Stimulated activated CD8-positive, alpha-beta memory T cell treated with anti-CD3 and anti-CD28 coated beads, Interleukin-2, amount 100 ng/mL, for 1 hour (primary cell): Measurements from ENCODE around the gene PAFAH1B1.
"Not testable (repeated sequence)": the region's sequence is repeated elsewhere in the genome, so short reads cannot be mapped to it uniquely, and the experiment has no call there.

Experiments used
- DNase-seq, 2 donors: peaks; one replicate each; pipeline ENCODE4 v3.0.0-alpha.2; 2020; ENCODE audit warnings: low read depth in 2 of 2

The PAFAH1B1 gene

GRCh38 chr17:2592971-2593820, at the start of gene PAFAH1B1:
PAFAH1B1 (plus strand) TSS chr17:2593654; CDS start chr17:2638289, 44,635 bp downstream.
- DNase-seq: peak; percentile 88 to 91

GRCh38 chr17:2545393-2545792, 48.1 kb upstream of the PAFAH1B1 start:
- DNase-seq: no peak

- DNase-seq: no peak
These were observed 46.3 kb upstream of the PAFAH1B1 start for GRCh38 chr17:2547176-2547575.

GRCh38 chr17:2548026-2548425, 45.4 kb upstream of the PAFAH1B1 start:
- DNase-seq: not testable (repeated sequence)

- no peak for DNase-seq
These were observed 43.9 kb upstream of the PAFAH1B1 start for GRCh38 chr17:2549392-2550211.

GRCh38 chr17:2551493-2551892, 42.0 kb upstream of the PAFAH1B1 start:
- DNase-seq: no peak

GRCh38 chr17:2551928-2552327, 41.5 kb upstream of the PAFAH1B1 start:
- DNase-seq: no peak

- DNase-seq: no peak
These were observed 32.8 kb upstream of the PAFAH1B1 start for GRCh38 chr17:2560658-2561057.

GRCh38 chr17:2562162-2562858, 31.1 kb upstream of the PAFAH1B1 start:
- DNase-seq: no peak

- no peak for DNase-seq
These were observed 30.4 kb upstream of the PAFAH1B1 start for GRCh38 chr17:2563061-2563460.

GRCh38 chr17:2563543-2563942, 29.9 kb upstream of the PAFAH1B1 start:
- no peak for DNase-seq

GRCh38 chr17:2564877-2565276, 28.6 kb upstream of the PAFAH1B1 start:
- no peak for DNase-seq

GRCh38 chr17:2566056-2566455, 27.4 kb upstream of the PAFAH1B1 start:
- no peak for DNase-seq

- no peak for DNase-seq
These were observed 21.7 kb upstream of the PAFAH1B1 start for GRCh38 chr17:2571523-2572303.

- DNase-seq: not testable (repeated sequence)
These were observed 21.2 kb upstream of the PAFAH1B1 start for GRCh38 chr17:2572304-2572609.

- no peak for DNase-seq
These were observed 13.3 kb upstream of the PAFAH1B1 start for GRCh38 chr17:2580151-2580550.

GRCh38 chr17:2580661-2581060, 12.8 kb upstream of the PAFAH1B1 start:
- no peak for DNase-seq

- DNase-seq: no peak
These were observed 11.0 kb upstream of the PAFAH1B1 start for GRCh38 chr17:2582493-2582892.

- DNase-seq: no peak
These were observed 2.3 kb upstream of the PAFAH1B1 start for GRCh38 chr17:2591040-2591640.

- peak; percentile 52 to 75 for DNase-seq
These were observed 617 bp downstream of the PAFAH1B1 start for GRCh38 chr17:2593821-2594721.
